T-helper 2 cell treated with Interferon-gamma antibody and Interleukin-4, amounts not matched to agents 5 μg/mL and 100 μg/mL, for 36 hours (primary cell): Measurements from ENCODE around the gene CPXM2.

Experiments
- DNase-seq: peaks from one replicate; pipeline ENCODE4 v3.0.0; 2021; ENCODE audit warnings: low spot score
- H3K27ac Mint-ChIP-seq: one replicate; pipeline ENCODE4 v1.8.0; 2021; ENCODE audit warnings: mild to moderate bottlenecking, mixed read lengths
- H3K27me3 Mint-ChIP-seq: one replicate; pipeline ENCODE4 v1.8.0; 2021; ENCODE audit warnings: low read depth, mixed read lengths
- H3K36me3 Mint-ChIP-seq: one replicate; pipeline ENCODE4 v1.8.0; 2021; ENCODE audit warnings: low read depth, mixed read lengths
- H3K4me1 Mint-ChIP-seq: one replicate; pipeline ENCODE4 v1.8.0; 2021; ENCODE audit warnings: low read depth, mixed read lengths
- H3K4me3 Mint-ChIP-seq: one replicate; pipeline ENCODE4 v1.8.0; 2022; ENCODE audit warnings: mild to moderate bottlenecking, moderate library complexity, mixed read lengths
- H3K9me3 Mint-ChIP-seq: one replicate; pipeline ENCODE4 v1.8.0; 2021; ENCODE audit warnings: mixed read lengths

The CPXM2 gene

DNA sequence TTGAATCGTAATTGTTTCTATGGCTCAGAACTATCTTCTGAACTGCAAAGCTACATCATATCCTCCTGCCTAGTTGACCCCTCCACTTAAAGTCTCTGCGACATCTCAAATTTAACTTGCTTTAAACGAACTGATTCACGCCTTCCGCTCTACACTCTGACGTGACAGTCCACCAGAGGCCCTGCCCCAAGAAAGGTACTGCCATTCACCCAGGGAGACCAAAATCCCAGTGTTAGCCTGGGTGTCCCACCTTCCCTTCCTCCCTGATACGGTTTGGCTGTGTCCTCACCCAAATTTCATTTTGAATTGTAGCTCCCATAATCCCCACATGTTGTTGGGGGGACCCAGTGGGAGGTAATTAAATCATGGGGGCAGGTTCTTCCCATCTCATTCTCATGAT is 90.8 kb downstream of the CPXM2 start:
- Mint-ChIP-seq H3K27ac (no peak overlapping the region), H3K36me3 (no peaks in the 10 kb centered on the region), H3K4me3 (no peak overlapping the region), H3K4me1 (no peaks in the 10 kb centered on the region), H3K27me3 (peaks cover 13% of the 10 kb centered on the region), H3K9me3 (no peaks in the 10 kb centered on the region)
- DNase-seq, result no peak

DNA sequence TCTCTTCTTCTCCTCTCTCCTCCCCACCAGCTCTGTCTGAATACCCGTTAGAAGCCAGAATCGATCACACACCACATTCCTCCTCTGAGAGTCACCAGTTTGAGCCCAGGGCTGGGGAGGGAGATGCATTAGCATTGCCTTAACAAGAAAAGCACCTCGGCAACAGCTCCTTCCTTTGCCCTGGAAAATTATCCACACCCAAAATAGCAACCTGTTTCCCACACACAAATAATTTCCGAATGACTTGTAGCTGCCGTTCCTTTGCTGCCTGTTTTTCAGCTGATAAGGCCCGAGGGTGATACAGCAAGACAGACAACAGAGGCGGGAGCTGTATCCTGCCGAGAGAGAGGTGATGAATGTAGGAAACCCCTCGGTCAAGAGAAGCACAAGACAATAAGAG is 91.3 kb downstream of the CPXM2 start:
- peaks cover 13% of the 10 kb centered on the region for H3K27me3 Mint-ChIP-seq
- H3K36me3 Mint-ChIP-seq, result no peaks in the 10 kb centered on the region
- no peak overlapping the region for H3K4me3 Mint-ChIP-seq
- no peak overlapping the region for H3K27ac Mint-ChIP-seq
- H3K9me3 Mint-ChIP-seq, result no peaks in the 10 kb centered on the region
- DNase-seq, result no peak
- no peaks in the 10 kb centered on the region for H3K4me1 Mint-ChIP-seq

DNA sequence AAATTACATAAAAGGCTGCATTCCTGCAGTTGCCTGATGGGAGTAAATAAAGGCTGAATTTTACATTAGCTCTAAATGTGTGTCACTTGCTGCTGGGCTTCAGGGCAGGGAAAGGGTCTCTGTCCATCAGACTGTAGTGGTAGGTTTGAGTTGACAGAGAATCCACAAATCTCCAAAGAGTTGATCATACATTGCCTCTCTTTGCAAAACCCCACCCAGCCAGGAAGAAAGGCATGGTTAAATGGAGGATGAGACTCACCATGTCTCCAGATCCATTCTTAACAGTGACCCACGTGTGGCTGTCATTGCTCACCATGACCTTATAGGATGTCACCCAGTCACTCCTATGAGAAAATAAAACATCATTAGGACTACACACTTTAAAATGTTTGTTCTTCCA is 92.8 kb downstream of the CPXM2 start:
- Mint-ChIP-seq H3K4me3 (no peak overlapping the region), H3K36me3 (no peaks in the 10 kb centered on the region), H3K27me3 (peaks cover 13% of the 10 kb centered on the region), H3K9me3 (no peaks in the 10 kb centered on the region), H3K27ac (no peak overlapping the region), H3K4me1 (no peaks in the 10 kb centered on the region)
- DNase-seq, result no peak

DNA sequence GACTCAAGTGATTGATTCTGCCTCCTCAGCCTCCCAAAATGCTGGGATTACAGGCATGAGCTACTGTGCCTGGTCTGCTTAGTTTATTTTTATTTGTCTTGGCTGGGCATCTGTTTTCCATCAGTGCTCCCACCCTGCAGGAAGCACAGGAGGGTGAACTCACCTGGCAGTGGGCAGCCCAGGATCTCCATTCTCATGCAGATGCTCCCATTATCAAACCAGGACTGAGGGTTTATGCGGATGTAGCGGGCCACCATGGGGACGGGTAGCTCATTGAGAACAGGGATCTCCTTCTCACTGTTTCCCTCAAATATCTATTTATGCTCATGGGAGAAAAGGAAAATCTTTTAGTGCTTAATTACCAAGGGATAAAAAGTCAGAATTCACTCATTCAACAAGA is 93.8 kb downstream of the CPXM2 start:
- H3K27ac Mint-ChIP-seq, result no peak overlapping the region
- H3K36me3 Mint-ChIP-seq, result no peaks in the 10 kb centered on the region
- DNase-seq, result no peak
- no peak overlapping the region for H3K4me3 Mint-ChIP-seq
- peaks cover 13% of the 10 kb centered on the region for H3K27me3 Mint-ChIP-seq
- no peaks in the 10 kb centered on the region for H3K9me3 Mint-ChIP-seq
- no peaks in the 10 kb centered on the region for H3K4me1 Mint-ChIP-seq

DNA sequence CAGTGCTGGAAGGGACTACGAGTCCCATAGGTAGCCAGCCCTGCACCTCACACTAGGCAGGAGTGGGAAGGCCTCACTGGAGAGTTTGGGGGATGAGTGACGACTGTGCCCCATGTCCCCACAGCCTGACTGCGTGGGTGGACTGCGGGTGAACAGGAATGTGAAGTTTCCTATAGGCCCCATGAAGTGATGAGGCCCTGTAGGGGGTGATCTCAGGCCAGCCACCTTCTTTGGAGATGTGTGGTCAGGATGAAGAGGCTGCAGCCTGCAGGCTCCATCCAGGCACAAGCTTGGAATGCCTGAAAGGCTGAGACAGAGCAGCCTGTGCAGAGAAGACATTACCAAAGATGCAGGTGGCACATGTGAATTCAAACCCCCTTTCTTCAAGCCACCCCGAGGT is 94.9 kb downstream of the CPXM2 start:
- Mint-ChIP-seq H3K4me3 (no peak overlapping the region), H3K27me3 (peaks cover 13% of the 10 kb centered on the region), H3K36me3 (no peaks in the 10 kb centered on the region), H3K27ac (no peak overlapping the region), H3K4me1 (no peaks in the 10 kb centered on the region), H3K9me3 (no peaks in the 10 kb centered on the region)
- DNase-seq, result no peak

DNA sequence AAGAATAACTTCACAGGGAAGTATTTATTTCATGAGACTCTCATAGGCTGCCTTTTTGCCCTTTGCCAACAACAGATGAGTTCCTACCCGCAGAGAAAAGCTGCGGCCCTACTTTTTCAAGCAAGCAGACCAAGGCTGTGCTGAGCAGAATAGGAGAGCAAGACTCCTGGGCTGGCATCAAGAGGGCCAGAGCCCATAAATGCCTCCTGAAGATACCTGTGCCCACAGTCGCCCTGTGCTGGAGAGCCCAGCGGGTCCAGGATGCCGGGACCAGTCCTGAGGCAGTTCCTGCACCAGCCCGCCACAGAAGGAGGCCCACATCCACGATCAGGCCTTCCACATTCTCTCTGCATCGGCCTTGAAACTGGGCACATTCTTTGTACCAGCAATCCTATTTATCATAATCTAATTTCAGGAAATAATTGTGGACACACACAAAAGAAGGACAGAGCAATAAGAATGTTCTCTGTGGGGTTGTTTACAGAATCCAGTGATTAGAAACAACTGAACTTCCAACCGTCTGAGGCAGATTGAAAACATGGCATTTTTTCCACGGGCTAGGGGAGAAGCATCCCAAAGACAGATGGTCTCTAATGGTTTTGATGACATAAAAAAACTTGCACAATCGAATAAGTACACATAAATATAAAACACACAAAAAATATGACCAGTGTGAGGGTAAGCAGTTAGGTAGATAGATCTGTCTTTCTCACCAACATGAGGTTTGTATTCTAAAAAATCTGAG is 95.6 kb downstream of the CPXM2 start:
- Mint-ChIP-seq H3K4me1 (no peaks in the 10 kb centered on the region), H3K27me3 (peaks cover 10% of the 10 kb centered on the region), H3K36me3 (no peaks in the 10 kb centered on the region), H3K27ac (no peak overlapping the region), H3K9me3 (no peaks in the 10 kb centered on the region), H3K4me3 (no peak overlapping the region)
- DNase-seq, result no peak

DNA sequence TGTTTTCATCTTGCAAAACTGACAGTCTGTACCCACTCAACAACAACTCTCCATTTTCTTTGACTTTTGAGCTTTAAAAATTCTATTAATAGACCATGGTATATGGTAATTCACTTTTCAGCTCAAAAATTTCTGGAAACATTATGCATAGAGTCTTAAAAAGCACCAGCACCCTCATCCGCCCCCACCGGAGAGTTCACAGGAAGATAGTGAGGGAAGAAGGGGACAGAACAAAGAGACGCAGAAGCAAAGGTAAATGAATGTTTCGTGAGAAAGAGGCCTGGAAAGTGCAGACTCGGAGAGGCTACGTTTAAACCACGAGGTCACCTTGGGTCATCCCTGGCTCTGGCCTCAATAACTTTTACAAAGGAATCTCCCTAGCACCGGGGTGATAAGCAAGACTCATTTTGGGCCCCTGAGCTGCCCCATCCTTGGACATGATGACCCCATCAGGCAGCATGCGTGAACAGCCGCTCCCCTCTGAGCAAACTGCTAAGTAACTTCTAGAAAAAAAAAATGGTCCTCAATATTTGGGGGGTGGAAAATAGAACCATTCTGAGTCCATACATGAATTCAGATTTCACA is 96.3 kb downstream of the CPXM2 start:
- no peak overlapping the region for H3K4me3 Mint-ChIP-seq
- peaks cover 5% of the 10 kb centered on the region for H3K9me3 Mint-ChIP-seq

DNA sequence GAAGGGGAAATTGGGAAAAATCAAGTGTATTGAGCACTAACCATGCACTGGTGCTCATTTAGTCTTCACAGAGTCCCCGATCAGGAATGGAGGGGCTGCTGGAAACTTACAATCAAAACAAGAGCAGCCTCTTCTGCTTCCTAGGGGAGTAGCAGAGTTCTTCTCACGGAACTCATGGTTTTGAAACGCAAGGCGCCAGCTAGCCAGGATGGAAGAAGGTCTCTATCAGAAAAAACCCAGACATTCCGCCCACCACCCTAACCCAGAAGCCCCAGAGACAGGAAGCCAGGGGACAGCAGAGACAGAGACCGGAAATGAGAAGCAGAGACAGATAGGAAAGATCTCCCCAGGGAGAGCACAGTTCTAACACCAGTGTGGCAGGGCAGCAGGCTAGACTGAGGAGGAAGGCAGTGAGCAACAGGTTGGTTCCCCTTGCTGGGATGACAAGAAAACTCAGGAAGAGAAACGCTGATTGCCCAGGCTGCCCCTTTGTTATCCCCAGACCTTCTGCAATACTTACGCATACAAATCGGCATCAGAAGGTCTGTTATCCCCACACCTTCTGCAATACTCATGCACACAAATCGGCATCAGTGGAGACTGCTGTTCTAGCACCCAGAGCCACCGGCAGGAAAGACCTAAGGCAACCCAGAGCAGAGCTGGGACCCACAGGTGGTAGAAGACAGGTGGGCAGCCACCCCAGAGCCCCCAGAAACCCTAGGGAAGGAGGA is 99.2 kb downstream of the CPXM2 start:
- no peaks in the 10 kb centered on the region for H3K4me1 Mint-ChIP-seq

More for the DNA sequence above, 96.3 kb downstream of the CPXM2 start:
- DNase-seq, result no peak
- Mint-ChIP-seq H3K36me3 (no peaks in the 10 kb centered on the region), H3K4me1 (no peaks in the 10 kb centered on the region), H3K27ac (no peak overlapping the region), H3K27me3 (peaks cover 8% of the 10 kb centered on the region)

DNA sequence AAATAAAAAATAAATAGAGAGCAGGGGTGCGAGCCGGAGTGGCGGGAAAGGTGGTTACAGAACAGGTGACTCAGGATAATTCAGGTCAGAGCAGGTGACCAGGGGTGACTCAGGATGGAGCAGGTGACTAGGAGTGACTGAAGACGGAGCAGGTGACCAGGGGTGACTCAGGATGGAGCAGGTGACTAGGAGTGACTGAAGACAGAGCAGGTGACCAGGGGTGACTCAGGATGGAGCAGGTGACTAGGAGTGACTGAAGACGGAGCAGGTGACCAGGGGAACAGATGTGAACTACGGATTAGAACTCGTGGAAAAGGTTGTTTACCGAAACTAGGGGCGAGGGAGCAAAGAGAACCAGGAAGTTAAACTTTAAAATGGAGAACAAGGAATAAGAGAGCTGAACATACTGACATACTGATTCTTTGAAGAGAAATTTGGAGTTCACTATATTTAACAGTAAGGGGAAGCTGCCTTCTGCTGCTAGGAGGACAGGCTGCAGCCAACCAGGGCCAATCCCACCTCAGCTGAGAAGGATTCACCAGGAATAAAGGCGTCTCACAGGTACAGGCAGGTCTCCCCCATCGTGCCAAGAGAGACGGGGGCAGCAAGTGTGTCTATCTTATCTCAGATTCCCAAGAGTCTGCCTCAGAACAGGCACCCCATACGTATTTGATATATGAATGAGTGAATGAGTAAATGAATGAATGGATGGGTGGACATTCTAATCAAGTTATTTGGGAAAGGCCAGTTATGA is 101.3 kb downstream of the CPXM2 start:
- H3K9me3 Mint-ChIP-seq, result peaks cover 6% of the 10 kb centered on the region
- H3K27ac Mint-ChIP-seq, result no peak overlapping the region
- no peaks in the 10 kb centered on the region for H3K4me1 Mint-ChIP-seq
- H3K36me3 Mint-ChIP-seq, result no peaks in the 10 kb centered on the region
- no peak for DNase-seq
- no peak overlapping the region for H3K4me3 Mint-ChIP-seq
- H3K27me3 Mint-ChIP-seq, result no peaks in the 10 kb centered on the region

More for the DNA sequence above, 99.2 kb downstream of the CPXM2 start:
- no peak overlapping the region for H3K4me3 Mint-ChIP-seq
- no peaks in the 10 kb centered on the region for H3K36me3 Mint-ChIP-seq
- no peaks in the 10 kb centered on the region for H3K27me3 Mint-ChIP-seq
- no peak overlapping the region for H3K27ac Mint-ChIP-seq
- DNase-seq, result no peak
- H3K9me3 Mint-ChIP-seq, result peaks cover 6% of the 10 kb centered on the region

DNA sequence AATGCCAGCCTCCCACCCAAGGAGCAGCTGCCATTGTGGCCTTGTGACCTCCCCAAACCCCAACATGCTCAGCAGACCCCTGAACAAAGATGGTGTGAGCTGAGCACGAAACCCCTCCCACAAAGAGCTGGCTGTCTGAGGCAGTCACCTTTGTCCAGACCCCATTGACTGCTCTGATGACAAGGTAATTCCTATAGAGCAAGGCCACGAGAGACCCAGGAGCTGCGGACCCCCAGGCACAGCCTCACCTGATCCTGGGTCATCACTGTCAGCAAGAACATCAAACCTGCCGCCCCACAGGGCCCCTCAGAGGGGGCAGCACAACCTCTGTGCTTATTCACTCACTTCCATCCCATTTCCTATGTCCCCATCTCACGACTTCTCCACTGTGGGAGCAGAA is 102.6 kb downstream of the CPXM2 start:
- H3K27ac Mint-ChIP-seq, result no peak overlapping the region
- peaks cover 6% of the 10 kb centered on the region for H3K9me3 Mint-ChIP-seq
- DNase-seq, result no peak
- H3K27me3 Mint-ChIP-seq, result no peaks in the 10 kb centered on the region
- H3K4me1 Mint-ChIP-seq, result no peaks in the 10 kb centered on the region
- no peak overlapping the region for H3K4me3 Mint-ChIP-seq
- no peaks in the 10 kb centered on the region for H3K36me3 Mint-ChIP-seq

DNA sequence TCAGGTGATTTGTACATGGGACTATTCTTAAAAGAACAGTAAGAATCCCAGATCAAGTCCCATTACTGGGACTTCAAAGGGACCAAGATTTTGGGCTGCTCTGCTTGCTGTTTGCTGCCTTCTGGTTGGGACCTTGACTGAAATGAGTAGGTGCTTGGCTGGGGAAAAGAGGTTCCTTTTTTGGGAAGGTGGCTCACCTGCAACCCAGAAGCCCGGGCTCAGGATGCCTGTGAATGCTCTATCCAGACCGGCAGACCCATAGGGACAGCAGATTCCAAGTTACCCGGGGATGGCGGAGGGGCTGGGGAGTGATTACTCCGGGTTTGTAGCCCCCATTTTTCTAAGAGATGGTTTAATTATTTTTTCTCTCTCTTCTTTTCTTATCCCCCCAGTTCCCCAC is 104.0 kb downstream of the CPXM2 start:
- Mint-ChIP-seq H3K36me3 (no peaks in the 10 kb centered on the region), H3K4me1 (no peaks in the 10 kb centered on the region), H3K4me3 (no peak overlapping the region), H3K27me3 (peaks cover 3% of the 10 kb centered on the region), H3K27ac (no peak overlapping the region), H3K9me3 (peaks cover 6% of the 10 kb centered on the region)
- no peak for DNase-seq

DNA sequence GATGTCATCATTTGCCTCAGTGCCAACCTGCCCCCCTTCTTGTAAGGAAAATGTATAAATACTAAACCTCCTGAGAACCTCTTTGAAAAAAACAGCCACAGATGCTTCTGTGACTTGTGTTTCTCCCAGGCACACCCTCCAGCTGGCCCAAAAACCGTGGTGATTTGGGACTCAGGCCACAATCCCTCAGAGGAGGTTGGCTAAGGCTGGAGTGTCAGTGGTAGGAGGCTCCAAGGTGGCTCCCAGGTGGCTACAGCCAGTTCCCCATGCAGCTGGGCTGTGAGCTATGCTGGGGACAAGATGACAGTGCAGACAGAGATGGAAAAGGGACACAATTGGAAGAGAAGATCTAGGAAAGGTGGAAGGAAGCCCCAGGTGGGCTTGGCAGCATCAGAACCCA is 104.7 kb downstream of the CPXM2 start:
- H3K4me1 Mint-ChIP-seq, result no peaks in the 10 kb centered on the region
- no peak overlapping the region for H3K4me3 Mint-ChIP-seq
- H3K27me3 Mint-ChIP-seq, result peaks cover 5% of the 10 kb centered on the region
- H3K36me3 Mint-ChIP-seq, result no peaks in the 10 kb centered on the region
- H3K9me3 Mint-ChIP-seq, result peaks cover 6% of the 10 kb centered on the region
- no peak for DNase-seq
- H3K27ac Mint-ChIP-seq, result no peak overlapping the region

DNA sequence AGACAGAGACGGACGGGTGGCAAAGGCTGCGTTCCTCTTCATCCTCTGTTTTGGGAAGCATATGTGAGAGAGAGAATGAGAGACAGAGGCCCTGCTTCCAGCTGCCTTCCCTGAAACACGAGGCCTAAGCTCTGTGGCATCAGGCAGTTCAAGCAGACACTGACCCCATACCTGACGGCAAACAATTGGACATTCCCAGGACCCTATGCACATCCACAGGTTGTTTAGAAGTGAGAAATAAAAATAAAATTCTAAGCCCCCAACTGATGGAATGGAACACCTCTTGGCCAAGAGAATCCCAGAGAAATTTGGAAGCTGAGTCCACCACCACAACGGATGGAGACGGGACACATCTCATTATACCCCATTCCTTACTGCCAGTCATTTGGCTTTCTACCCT is 105.3 kb downstream of the CPXM2 start:
- H3K9me3 Mint-ChIP-seq, result peaks cover 6% of the 10 kb centered on the region
- H3K27me3 Mint-ChIP-seq, result peaks cover 5% of the 10 kb centered on the region
- H3K4me1 Mint-ChIP-seq, result no peaks in the 10 kb centered on the region
- no peak for DNase-seq
- no peak overlapping the region for H3K4me3 Mint-ChIP-seq
- H3K36me3 Mint-ChIP-seq, result no peaks in the 10 kb centered on the region
- H3K27ac Mint-ChIP-seq, result no peak overlapping the region

DNA sequence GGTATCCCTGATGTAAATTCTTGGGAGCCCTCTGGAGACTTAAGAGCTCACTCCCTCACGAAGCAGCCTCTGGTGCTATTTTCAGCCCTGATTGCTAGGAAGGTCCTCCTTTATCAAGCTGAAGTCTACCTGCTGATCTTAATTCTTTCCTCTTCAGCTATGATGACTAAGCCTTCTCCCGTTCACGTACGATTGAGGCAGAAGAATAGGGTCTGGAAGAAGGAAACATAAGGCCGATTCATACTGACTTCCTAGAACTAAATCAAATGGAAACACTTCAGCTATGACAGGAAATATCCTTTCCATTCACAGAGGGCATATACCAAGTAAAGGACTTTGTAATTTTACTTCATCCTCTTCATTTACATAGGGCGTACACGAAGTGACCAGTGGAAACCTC is 107.0 kb downstream of the CPXM2 start:
- no peak overlapping the region for H3K4me3 Mint-ChIP-seq
- no peak overlapping the region for H3K27ac Mint-ChIP-seq
- peaks cover 7% of the 10 kb centered on the region for H3K27me3 Mint-ChIP-seq
- H3K4me1 Mint-ChIP-seq, result no peaks in the 10 kb centered on the region
- no peak for DNase-seq
- H3K9me3 Mint-ChIP-seq, result no peaks in the 10 kb centered on the region
- no peaks in the 10 kb centered on the region for H3K36me3 Mint-ChIP-seq
